H9 (cell line): ENCODE results near the gene CMYA5. TPM values are rescaled to one million over a fixed set of nuclear protein-coding genes. Genes with fewer than 3 reads are reported as not detected.

ENCODE experiments used
- DNase-seq: peaks from one replicate; pipeline ENCODE4 v3.0.0-alpha.2; 2017
- H2AFZ ChIP-seq: one replicate; pipeline ENCODE4 v1.6.1; 2013; ENCODE audit warnings: mild to moderate bottlenecking, low read length, control low read depth, moderate library complexity
- H2AK5ac ChIP-seq: 2 replicates; pipeline ENCODE4 v1.6.1; 2013; ENCODE audit warnings: low read length, control low read depth, mixed read lengths; ENCODE audit not compliant: insufficient read length
- H2BK120ac ChIP-seq: one replicate; pipeline ENCODE4 v1.6.1; 2013; ENCODE audit warnings: low read depth, mild to moderate bottlenecking, low read length, control low read depth, inconsistent platforms; ENCODE audit not compliant: poor library complexity, severe bottlenecking
- H2BK12ac ChIP-seq: 2 replicates; pipeline ENCODE4 v1.6.1; 2013; ENCODE audit warnings: low read length, control low read depth, mixed read lengths, low read depth; ENCODE audit not compliant: insufficient read length
- H2BK15ac ChIP-seq: 2 replicates; pipeline ENCODE4 v1.6.1; 2013; ENCODE audit warnings: low read depth, low read length, control low read depth
- H2BK20ac ChIP-seq: one replicate; pipeline ENCODE4 v1.6.1; 2013; ENCODE audit warnings: low read depth, mild to moderate bottlenecking, low read length, control low read depth, inconsistent platforms; ENCODE audit not compliant: poor library complexity, severe bottlenecking
- H2BK5ac ChIP-seq: 2 replicates; pipeline ENCODE4 v1.6.1; 2013; ENCODE audit warnings: low read length, control low read depth, mixed read lengths; ENCODE audit not compliant: insufficient read length
- H3K14ac ChIP-seq: 2 replicates; pipeline ENCODE4 v1.6.1; 2013; ENCODE audit warnings: low read length, control low read depth; ENCODE audit not compliant: insufficient read depth
- H3K18ac ChIP-seq: 2 replicates; pipeline ENCODE4 v1.6.1; 2013; ENCODE audit warnings: low read depth, mild to moderate bottlenecking, mixed read lengths, low read length, control low read depth; ENCODE audit not compliant: insufficient read length
- H3K23ac ChIP-seq: 2 replicates; pipeline ENCODE4 v1.6.1; 2013; ENCODE audit warnings: low read length, control low read depth, mixed read lengths, low read depth; ENCODE audit not compliant: insufficient read length
- H3K23me2 ChIP-seq: 2 replicates; pipeline ENCODE4 v1.6.1; 2013; ENCODE audit warnings: low read depth, mild to moderate bottlenecking, mixed read lengths, low read length, control low read depth; ENCODE audit not compliant: insufficient read length, poor library complexity, severe bottlenecking
- H3K27ac ChIP-seq: 2 replicates; pipeline ENCODE4 v1.5.1; 2013; ENCODE audit warnings: low read length, control low read depth, mixed read lengths, low read depth; ENCODE audit not compliant: insufficient read length
- H3K27me3 ChIP-seq: 2 replicates; pipeline ENCODE4 v1.6.1; 2013; ENCODE audit warnings: low read length, control low read depth, inconsistent platforms; ENCODE audit not compliant: insufficient read depth
- H3K4ac ChIP-seq: 2 replicates; pipeline ENCODE4 v1.6.1; 2013; ENCODE audit warnings: low read depth, mild to moderate bottlenecking, control low read depth, inconsistent platforms, low read length, moderate library complexity
- H3K4me1 ChIP-seq: 2 replicates; pipeline ENCODE4 v1.6.1; 2013; ENCODE audit warnings: low read length, control low read depth, inconsistent platforms; ENCODE audit not compliant: insufficient read depth
- H3K4me2 ChIP-seq: 2 replicates; pipeline ENCODE4 v1.6.1; 2013; ENCODE audit warnings: low read length, control low read depth, mixed read lengths; ENCODE audit not compliant: insufficient read length, insufficient read depth
- H3K56ac ChIP-seq: 2 replicates; pipeline ENCODE4 v1.6.1; 2013; ENCODE audit warnings: low read depth, mild to moderate bottlenecking, mixed read lengths, low read length, control low read depth; ENCODE audit not compliant: insufficient read length
- H3K79me1 ChIP-seq: 2 replicates; pipeline ENCODE4 v1.6.1; 2013; ENCODE audit warnings: low read depth, mild to moderate bottlenecking, moderate library complexity, low read length, control low read depth, inconsistent platforms; ENCODE audit not compliant: insufficient read depth, poor library complexity, severe bottlenecking
- H3K79me2 ChIP-seq: 2 replicates; pipeline ENCODE4 v1.6.1; 2013; ENCODE audit warnings: low read length, control low read depth, inconsistent platforms; ENCODE audit not compliant: insufficient read depth
- H3K9ac ChIP-seq: 2 replicates; pipeline ENCODE4 v1.6.1; 2013; ENCODE audit warnings: low read length, control low read depth, mixed read lengths; ENCODE audit not compliant: insufficient read length; ENCODE audit errors: extremely low read depth
- H3K9me3 ChIP-seq: one replicate; pipeline ENCODE4 v1.6.1; 2013; ENCODE audit warnings: low read depth, low read length, inconsistent platforms; ENCODE audit not compliant: control insufficient read depth
- H3T11ph ChIP-seq: one replicate; pipeline ENCODE4 v1.6.1; 2013; ENCODE audit warnings: mild to moderate bottlenecking, low read length, control low read depth, inconsistent platforms
- H4K20me1 ChIP-seq: one replicate; pipeline ENCODE4 v1.6.1; 2013; ENCODE audit not compliant: control insufficient read depth, insufficient read length, insufficient read depth
- H4K5ac ChIP-seq: 2 replicates; pipeline ENCODE4 v1.6.1; 2013; ENCODE audit warnings: low read depth, mild to moderate bottlenecking, mixed read lengths, low read length, control low read depth; ENCODE audit not compliant: insufficient read length
- H4K8ac ChIP-seq: replicated peaks from 2 replicates; pipeline ENCODE4 v1.6.1; 2013; ENCODE audit warnings: low read length, control low read depth, mixed read lengths, low read depth; ENCODE audit not compliant: insufficient read length
- H4K91ac ChIP-seq: 2 replicates; pipeline ENCODE4 v1.6.1; 2013; ENCODE audit warnings: low read depth, mild to moderate bottlenecking, moderate library complexity, mixed read lengths, low read length, control low read depth; ENCODE audit not compliant: insufficient read length
- H3K27ac Mint-ChIP-seq, 3 experiments: 2 replicates in 2 of 3; 3 replicates in 1 of 3; pipeline ENCODE4 v1.8.0; 2020 to 2021; ENCODE audit warnings: mixed read lengths in 3 of 3, mild to moderate bottlenecking in 1 of 3, moderate library complexity in 1 of 3
- H3K27me3 Mint-ChIP-seq: 2 replicates; pipeline ENCODE4 v1.8.0; 2021; ENCODE audit warnings: low read depth, mild to moderate bottlenecking, moderate library complexity, mixed read lengths
- H3K36me3 Mint-ChIP-seq, 3 experiments: 2 replicates in 2 of 3; 3 replicates in 1 of 3; pipeline ENCODE4 v1.8.0; 2020 to 2021; ENCODE audit warnings: low read depth in 3 of 3, mixed read lengths in 3 of 3; ENCODE audit not compliant: insufficient read depth in 1 of 3
- H3K4me1 Mint-ChIP-seq, 2 experiments: 2 replicates each; pipeline ENCODE4 v1.8.0; 2020; ENCODE audit warnings: mixed read lengths in 2 of 2
- H3K4me3 Mint-ChIP-seq, 2 experiments: 2 replicates in 1 of 2; 3 replicates in 1 of 2; pipeline ENCODE4 v1.8.0; 2020 to 2021; ENCODE audit warnings: mild to moderate bottlenecking in 2 of 2, mixed read lengths in 2 of 2, moderate library complexity in 1 of 2
- H3K9me3 Mint-ChIP-seq, 2 experiments: 2 replicates in 1 of 2; 3 replicates in 1 of 2; pipeline ENCODE4 v1.8.0; 2020; ENCODE audit warnings: mild to moderate bottlenecking in 2 of 2, mixed read lengths in 2 of 2, moderate library complexity in 1 of 2
- CTCF ChIP-seq: fragments of 200-600 bp; sonication (generic); conservative IDR thresholded peaks from 3 replicates; pipeline ENCODE4 v1.8.0; 2021; ENCODE audit warnings: antibody characterized with exemption, mild to moderate bottlenecking
- WGBS: extraction: QIAGEN DNeasy Blood & Tissue Kit; methylation state at CpG from one replicate; pipeline ENCODE4 v1.1.7; 2013; ENCODE audit warnings: missing lambda C conversion rate, low lambda C conversion rate, mixed read lengths; ENCODE audit not compliant: insufficient read length; ENCODE audit errors: extremely low coverage; 5-methylcytosine and 5-hydroxymethylcytosine counted together
- total RNA-seq: library from RNA; stranded (reverse); gene quantifications from 2 replicates; pipeline ENCODE4 v1.2.1, GENCODE V29; 2021

CMYA5 gene
- total RNA-seq, 1 experiment from 2014 or later: 1.8 TPM

GRCh38 chr5:79642210-79642609, 47.4 kb upstream of the CMYA5 start:
- no peak overlapping the region for H3K18ac ChIP-seq
- peaks cover 3% of the 10 kb centered on the region for H3K79me1 ChIP-seq
- H2BK15ac ChIP-seq: no peak overlapping the region
- no peak overlapping the region for H3K27ac Mint-ChIP-seq
- H2BK12ac ChIP-seq: no peak overlapping the region
- H3K4ac ChIP-seq: no peak overlapping the region
- no peak overlapping the region for H2BK120ac ChIP-seq
- H3K27ac ChIP-seq: no peak overlapping the region
- H3K79me2 ChIP-seq: no peaks in the 10 kb centered on the region
- H4K20me1 ChIP-seq: no peaks in the 10 kb centered on the region
- no peak overlapping the region for H2AFZ ChIP-seq
- H3K4me3 Mint-ChIP-seq: no peak overlapping the region
- no peaks in the 10 kb centered on the region for H3K9me3 Mint-ChIP-seq
- H4K5ac ChIP-seq: no peak overlapping the region
- H3K9me3 ChIP-seq: no peaks in the 10 kb centered on the region
- no peak overlapping the region for H4K91ac ChIP-seq
- no peak overlapping the region for H3K14ac ChIP-seq
- no peak overlapping the region for H2AK5ac ChIP-seq
- no peaks in the 10 kb centered on the region for H3K27me3 Mint-ChIP-seq
- no peak for DNase-seq
- TF ChIP-seq CTCF: no peak
- H2BK5ac ChIP-seq: no peak overlapping the region
- H2BK20ac ChIP-seq: no peak overlapping the region
- no peak overlapping the region for H3K56ac ChIP-seq
- no peak overlapping the region for H3T11ph ChIP-seq
- peaks cover 4 to 32% (median 29%) of the 10 kb centered on the region in 3 experiments for H3K36me3 Mint-ChIP-seq
- H3K9ac ChIP-seq: no peak overlapping the region
- no CpG with 5 or more reads among the region's 1 CpG for WGBS
- no peak overlapping the region for H4K8ac ChIP-seq
- no peaks in the 10 kb centered on the region for H3K23me2 ChIP-seq
- no peaks in the 10 kb centered on the region for H3K27me3 ChIP-seq
- peaks cover 0 to 3% of the 10 kb centered on the region in 2 experiments; a peak in 1 of 4 replicates for H3K4me1 Mint-ChIP-seq
- no peak overlapping the region for H3K23ac ChIP-seq
- no peaks in the 10 kb centered on the region for H3K4me1 ChIP-seq
- no peak overlapping the region for H3K4me2 ChIP-seq
